Lower lobe of right lung (tissue), 2 donors: ENCODE measurements around the gene ALDH9A1. TPM values are rescaled to one million over a fixed set of nuclear protein-coding genes. Genes with fewer than 3 reads are reported as not detected.
"Not testable (repeated sequence)": the region's sequence is repeated elsewhere in the genome, so short reads cannot be mapped to it uniquely, and the experiment has no call there.

ENCODE experiments used
- ATAC-seq, 2 donors: fragments of 200-7000 bp; cut with Tn5 transposase; one replicate each; pipeline ENCODE4 v1.9.1; 2020 to 2022; ENCODE audit warnings: mild to moderate bottlenecking in 2 of 2, moderate library complexity in 2 of 2
- DNase-seq: peaks from one replicate; pipeline ENCODE4 v3.0.0-alpha.2; 2020
- H3K27ac ChIP-seq: fragments of 200-600 bp; one replicate; pipeline ENCODE4 v1.8.0; 2022
- H3K27me3 ChIP-seq: fragments of 200-600 bp; one replicate; pipeline ENCODE4 v1.8.0; 2022; ENCODE audit warnings: low read depth
- H3K36me3 ChIP-seq: fragments of 200-600 bp; one replicate; pipeline ENCODE4 v1.8.0; 2022; ENCODE audit warnings: mild to moderate bottlenecking
- H3K4me1 ChIP-seq: fragments of 200-600 bp; one replicate; pipeline ENCODE4 v1.8.0; 2022
- H3K4me3 ChIP-seq: fragments of 200-600 bp; one replicate; pipeline ENCODE4 v1.8.0; 2022; ENCODE audit warnings: mild to moderate bottlenecking
- H3K9me3 ChIP-seq: fragments of 200-600 bp; one replicate; pipeline ENCODE4 v1.8.0; 2022
- CTCF ChIP-seq: fragments of 200-600 bp; IDR thresholded peaks from one replicate; pipeline ENCODE4 v1.8.0; 2022; ENCODE audit warnings: antibody characterized with exemption, mild to moderate bottlenecking
- intact Hi-C: fragments of 100-400 bp; cut with DNase I; formaldehyde crosslinking; loops from one replicate; pipeline ENCODE4 v1.11.0; 2022
- total RNA-seq: library from RNA; stranded (reverse); fragmentation: NEBNext Ultra II Directional; extraction: Animal tissue kit (Norgen Biotek cat#: 25700); gene quantifications from one replicate; pipeline ENCODE4 v1.2.1, GENCODE V29; 2021
- donor health status: DM: no; HTN: yes; CAD: no; lungs with severe emphysema.

Gene ALDH9A1
- total RNA-seq, 1 donor from 2014 or later: 63.0 TPM

GRCh38 chr1:165737196-165737595 lies 38.8 kb upstream of the ALDH9A1 start:
- ATAC-seq: no peak
- Histone ChIP-seq H3K4me3 (no peak overlapping the region), H3K36me3 (peaks cover 65% of the 10 kb centered on the region), H3K27ac (no peak overlapping the region), H3K9me3 (no peaks in the 10 kb centered on the region), H3K4me1 (peaks cover 11% of the 10 kb centered on the region), H3K27me3 (no peaks in the 10 kb centered on the region)
- no peak for TF ChIP-seq CTCF
- DNase-seq: no peak
- intact Hi-C loops: no loop called here

- no peak for DNase-seq
- H3K4me1 ChIP-seq: peaks cover 11% of the 10 kb centered on the region
- no peak overlapping the region for H3K27ac ChIP-seq
- no peak for ATAC-seq
- H3K36me3 ChIP-seq: peaks cover 61% of the 10 kb centered on the region
- TF ChIP-seq CTCF: no peak
- intact Hi-C loops: no loop called here
- no peak overlapping the region for H3K4me3 ChIP-seq
- no peaks in the 10 kb centered on the region for H3K9me3 ChIP-seq
- no peaks in the 10 kb centered on the region for H3K27me3 ChIP-seq
Measured at GRCh38 chr1:165734906-165735305, 36.5 kb upstream of the ALDH9A1 start.

- H3K27ac ChIP-seq: no peak overlapping the region
- H3K27me3 ChIP-seq: no peaks in the 10 kb centered on the region
- ATAC-seq (no peak), DNase-seq (no peak)
- no peak overlapping the region for H3K4me3 ChIP-seq
- no peaks in the 10 kb centered on the region for H3K4me1 ChIP-seq
- H3K9me3 ChIP-seq: no peaks in the 10 kb centered on the region
- intact Hi-C loops: no loop called here
- TF ChIP-seq CTCF: no peak
- H3K36me3 ChIP-seq: peaks cover 57% of the 10 kb centered on the region
Measured at GRCh38 chr1:165726841-165727240, 28.5 kb upstream of the ALDH9A1 start.

- Histone ChIP-seq H3K4me1 (no peaks in the 10 kb centered on the region), H3K27ac (no peak overlapping the region)
Measured at GRCh38 chr1:165726169-165726568, 27.8 kb upstream of the ALDH9A1 start.

GRCh38 chr1:165717918-165718515 lies 19.7 kb upstream of the ALDH9A1 start:
- Histone ChIP-seq H3K27me3 (no peaks in the 10 kb centered on the region), H3K36me3 (no peaks in the 10 kb centered on the region), H3K9me3 (no peaks in the 10 kb centered on the region), H3K27ac (no peak overlapping the region), H3K4me3 (no peak overlapping the region), H3K4me1 (no peaks in the 10 kb centered on the region)
- peak; percentile 52 for TF ChIP-seq CTCF
- intact Hi-C loops: no loop called here
- ATAC-seq (peak in 1 of 2 donors; percentile 66), DNase-seq (no peak)

More at GRCh38 chr1:165726169-165726568, 27.8 kb upstream of the ALDH9A1 start:
- no peak for TF ChIP-seq CTCF
- ATAC-seq: no peak
- H3K4me3 ChIP-seq: no peak overlapping the region
- no peaks in the 10 kb centered on the region for H3K27me3 ChIP-seq
- intact Hi-C loops: no loop called here
- no peaks in the 10 kb centered on the region for H3K9me3 ChIP-seq
- peaks cover 51% of the 10 kb centered on the region for H3K36me3 ChIP-seq
- no peak for DNase-seq

- H3K27me3 ChIP-seq, H3K36me3 ChIP-seq, H3K4me1 ChIP-seq, H3K4me3 ChIP-seq, intact Hi-C loops, H3K9me3 ChIP-seq, DNase-seq, H3K27ac ChIP-seq, ATAC-seq: not testable (repeated sequence)
Measured at GRCh38 chr1:165716265-165717051, 18.1 kb upstream of the ALDH9A1 start.
